H1 (cell line): ENCODE results near the gene TEX55. TPM values are rescaled to one million over a fixed set of nuclear protein-coding genes. Genes with fewer than 3 reads are reported as not detected.

Experiments
- CTCF ChIA-PET: fragments of 300-600 bp; sonication (Branson Sonifier 250); formaldehyde crosslinking; loops from one replicate; lab custom pipeline; 2021; ENCODE audit not compliant: partially characterized antibody; lab: Charles Lee
- POLR2A ChIA-PET: fragments of 300-600 bp; sonication (Branson Sonifier 250); formaldehyde crosslinking; loops from one replicate; lab custom pipeline; 2021; ENCODE audit warnings: inconsistent platforms; ENCODE audit not compliant: partially characterized antibody; lab: Charles Lee
- DNase-seq, 2 experiments: peaks; one replicate each; pipeline versions ENCODE4 v3.0.0 to v3.0.0-alpha.2; 2010 to 2022; ENCODE audit warnings: low spot score in 2 of 2, low read depth in 1 of 2, mixed read lengths in 1 of 2
- FAIRE-seq: peaks from 2 replicates; lab custom pipeline; 2011; peaks lifted over from hg19 to GRCh38; lab: Jason Lieb, UNC
- H2AFZ ChIP-seq: 2 replicates; pipeline ENCODE4 v1.8.1; 2012; ENCODE audit warnings: low read length, inconsistent platforms
- H2AK5ac ChIP-seq: 2 replicates; pipeline ENCODE4 v1.6.1; 2013; ENCODE audit warnings: low read depth, low read length
- H2BK120ac ChIP-seq: replicated peaks from 2 replicates; pipeline ENCODE3; 2013; ENCODE audit warnings: low read depth, low read length, inconsistent platforms
- H2BK12ac ChIP-seq: 2 replicates; pipeline ENCODE4 v1.6.1; 2013; ENCODE audit warnings: low read depth, low read length
- H2BK15ac ChIP-seq: 2 replicates; pipeline ENCODE4 v1.6.1; 2013; ENCODE audit warnings: low read length
- H2BK20ac ChIP-seq: 2 replicates; pipeline ENCODE4 v1.6.1; 2013; ENCODE audit warnings: low read length
- H2BK5ac ChIP-seq: 2 replicates; pipeline ENCODE4 v1.6.1; 2013; ENCODE audit warnings: low read depth, low read length
- H3K14ac ChIP-seq: 2 replicates; pipeline ENCODE4 v1.6.1; 2013; ENCODE audit warnings: inconsistent platforms; ENCODE audit not compliant: insufficient read length
- H3K18ac ChIP-seq: 2 replicates; pipeline ENCODE4 v1.6.1; 2013; ENCODE audit warnings: low read length; ENCODE audit errors: extremely low read depth
- H3K23ac ChIP-seq: 2 replicates; pipeline ENCODE4 v1.6.1; 2013; ENCODE audit warnings: inconsistent platforms; ENCODE audit not compliant: insufficient read length
- H3K23me2 ChIP-seq: 2 replicates; pipeline ENCODE4 v1.6.1; 2013; ENCODE audit warnings: low read depth, low read length
- H3K27ac ChIP-seq: 2 replicates; pipeline ENCODE4 v1.6.1; 2011; ENCODE audit warnings: low read depth, low read length, inconsistent platforms
- H3K27me3 ChIP-seq, 4 experiments: replicated peaks in 1 of 4; 1 replicate in 1 of 4; 2 replicates in 3 of 4; pipeline versions ENCODE4 v1.6.1 to v1.8.1; 2011 to 2013; ENCODE audit warnings: low read length in 3 of 4, mild to moderate bottlenecking in 3 of 4, inconsistent platforms in 2 of 4, mixed read lengths in 2 of 4, moderate library complexity in 1 of 4; ENCODE audit not compliant: control insufficient read depth in 3 of 4, insufficient read depth in 3 of 4; ENCODE audit errors: extremely low read depth in 1 of 4
- H3K36me3 ChIP-seq, 4 experiments: 2 replicates each; pipeline versions ENCODE4 v1.6.1 to v1.8.1; 2011 to 2013; ENCODE audit warnings: mild to moderate bottlenecking in 4 of 4, low read length in 3 of 4, moderate library complexity in 2 of 4, control low read depth in 1 of 4, inconsistent platforms in 1 of 4; ENCODE audit not compliant: insufficient read depth in 4 of 4, control insufficient read depth in 2 of 4
- H3K4ac ChIP-seq: replicated peaks from 2 replicates; pipeline ENCODE3; 2013; ENCODE audit warnings: low read length, low read depth, mixed read lengths, inconsistent platforms; ENCODE audit not compliant: insufficient read length
- H3K4me1 ChIP-seq, 4 experiments: replicated peaks in 1 of 4; 1 replicate in 1 of 4; 2 replicates in 3 of 4; pipeline versions ENCODE4 v1.6.1 to v1.8.1; 2011 to 2013; ENCODE audit warnings: low read length in 3 of 4, inconsistent platforms in 2 of 4, mixed read lengths in 1 of 4; ENCODE audit not compliant: insufficient read depth in 4 of 4, control insufficient read depth in 3 of 4
- H3K4me2 ChIP-seq, 2 experiments: 2 replicates each; pipeline versions ENCODE4 v1.6.1 to v1.8.1; 2011 to 2013; ENCODE audit warnings: low read depth in 2 of 2, low read length in 2 of 2, control low read depth in 1 of 2, inconsistent platforms in 1 of 2, mild to moderate bottlenecking in 1 of 2; ENCODE audit not compliant: insufficient read depth in 1 of 2
- H3K4me3 ChIP-seq, 4 experiments: fragments of 200-600, 300-600 bp in 1 of 4; sonication (generic), shearing (Covaris generic), sonication (Bioruptor Twin) in 1 of 4; 2 replicates each; pipeline versions ENCODE4 v1.5.1 to v1.8.1; 2011 to 2016; ENCODE audit warnings: low read length in 4 of 4, low read depth in 3 of 4, control low read depth in 2 of 4, inconsistent platforms in 2 of 4, mild to moderate bottlenecking in 2 of 4, mixed read lengths in 1 of 4, moderate library complexity in 1 of 4; ENCODE audit not compliant: insufficient read depth in 2 of 4; ENCODE audit errors: extremely low read depth in 1 of 4
- H3K56ac ChIP-seq: replicated peaks from 2 replicates; pipeline ENCODE3; 2013; ENCODE audit warnings: low read depth, mild to moderate bottlenecking, mixed read lengths, low read length, inconsistent platforms; ENCODE audit not compliant: insufficient read length
- H3K79me1 ChIP-seq: 2 replicates; pipeline ENCODE4 v1.6.1; 2013; ENCODE audit warnings: low read depth, low read length, control low read depth
- H3K79me2 ChIP-seq, 2 experiments: 2 replicates each; pipeline versions ENCODE4 v1.6.1 to v1.8.1; 2012 to 2013; ENCODE audit warnings: low read length in 2 of 2, mild to moderate bottlenecking in 2 of 2, inconsistent platforms in 1 of 2; ENCODE audit not compliant: insufficient read depth in 2 of 2, control insufficient read depth in 1 of 2
- H3K9ac ChIP-seq, 4 experiments: replicated peaks in 1 of 4; 1 replicate in 1 of 4; 2 replicates in 3 of 4; pipeline versions ENCODE4 v1.6.1 to v1.8.1; 2011 to 2013; ENCODE audit warnings: low read depth in 3 of 4, low read length in 3 of 4, control low read depth in 2 of 4, mild to moderate bottlenecking in 2 of 4, moderate library complexity in 2 of 4, inconsistent platforms in 1 of 4; ENCODE audit errors: extremely low read depth in 1 of 4
- H3K9me3 ChIP-seq, 2 experiments: 2 replicates each; pipeline versions ENCODE4 v1.6.1 to v1.8.1; 2012 to 2013; ENCODE audit warnings: mild to moderate bottlenecking in 2 of 2, moderate library complexity in 2 of 2, control low read depth in 1 of 2, inconsistent platforms in 1 of 2, low read depth in 1 of 2, low read length in 1 of 2, mixed read lengths in 1 of 2; ENCODE audit not compliant: insufficient read depth in 2 of 2
- H4K20me1 ChIP-seq, 2 experiments: replicated peaks in 1 of 2; 2 replicates each; pipeline versions ENCODE3 to v1.8.1; 2011 to 2013; ENCODE audit warnings: inconsistent platforms in 2 of 2, low read length in 2 of 2, mild to moderate bottlenecking in 1 of 2; ENCODE audit not compliant: insufficient read depth in 2 of 2, control insufficient read depth in 1 of 2
- H4K5ac ChIP-seq: 2 replicates; pipeline ENCODE4 v1.6.1; 2013; ENCODE audit warnings: low read length, low read depth, mixed read lengths, inconsistent platforms; ENCODE audit not compliant: insufficient read length
- H4K8ac ChIP-seq: 2 replicates; pipeline ENCODE4 v1.8.0; 2013; ENCODE audit warnings: mild to moderate bottlenecking, moderate library complexity, low read length, inconsistent platforms; ENCODE audit not compliant: insufficient read depth; ENCODE audit errors: extremely low read depth
- H4K91ac ChIP-seq: replicated peaks from 2 replicates; pipeline ENCODE3; 2013; ENCODE audit warnings: low read length, mixed read lengths, inconsistent platforms; ENCODE audit not compliant: insufficient read length
- JUND ChIP-seq: IDR thresholded peaks from 2 replicates; pipeline ENCODE4 v1.6.1; 2011; ENCODE audit warnings: mild to moderate bottlenecking, improper control_type of control experiment, low read length
- KDM4A ChIP-seq: IDR thresholded peaks from one replicate; pipeline ENCODE4 v1.7.1; 2012; ENCODE audit warnings: low read depth, mild to moderate bottlenecking, moderate library complexity, low read length, inconsistent platforms; ENCODE audit not compliant: severe bottlenecking
- MAFK ChIP-seq: IDR thresholded peaks from 2 replicates; pipeline ENCODE4 v1.6.1; 2012; ENCODE audit warnings: low read depth, mild to moderate bottlenecking, improper control_type of control experiment, low read length
- POU5F1 ChIP-seq: IDR thresholded peaks from 2 replicates; pipeline ENCODE4 v1.6.1; 2011; ENCODE audit warnings: low read depth, mild to moderate bottlenecking, low read length, moderate library complexity
- RNF2 ChIP-seq: fragments of 200-900, 300-1000 bp; sonication (generic); IDR thresholded peaks from 2 replicates; pipeline ENCODE4 v1.7.1; 2016; ENCODE audit warnings: borderline replicate concordance, low read depth, mild to moderate bottlenecking, antibody characterized with exemption, low read length; ENCODE audit not compliant: poor library complexity, severe bottlenecking; ENCODE audit errors: missing control alignments
- SP2 ChIP-seq: IDR thresholded peaks from 2 replicates; pipeline ENCODE4 v1.6.1; 2012; ENCODE audit warnings: mild to moderate bottlenecking, low read length, inconsistent platforms
- WGBS, 2 experiments: shearing (Covaris generic) in 1 of 2; methylation state at CpG; one replicate each; pipeline versions ENCODE4 v1.1.6 to v1.1.7; 2013 to 2015; ENCODE audit warnings: low lambda C conversion rate in 2 of 2, mixed read lengths in 2 of 2, inconsistent platforms in 1 of 2, low coverage in 1 of 2, missing lambda C conversion rate in 1 of 2; ENCODE audit not compliant: insufficient replicate concordance in 2 of 2, insufficient coverage in 1 of 2, insufficient read length in 1 of 2; ENCODE audit errors: extremely low coverage in 1 of 2, missing lambda C conversion rate in 1 of 2; 5-methylcytosine and 5-hydroxymethylcytosine counted together
- polyA plus RNA-seq, 7 experiments: library from polyadenylated mRNA; depleted of rRNA in 3 of 7; stranded (reverse) in 5 of 7; unstranded in 2 of 7; fragments of >200 nt in 5 of 7; fragments of 200-250 nt in 2 of 7; gene quantifications; 1 replicate in 5 of 7; 2 replicates in 1 of 7; 4 replicates in 1 of 7; pipeline versions ENCODE4 v1.2.1 to v1.2.3, GENCODE V29; 2011 to 2013; ENCODE audit warnings: missing spikeins in 2 of 7, mixed read lengths in 2 of 7
- total RNA-seq: library from RNA; stranded (reverse); fragmentation: NEBNext Ultra II Directional; extraction: Animal tissue kit (Norgen Biotek cat#: 25700); gene quantifications from 2 replicates; pipeline ENCODE4 v1.2.1, GENCODE V29; 2021

Gene TEX55
- total and polyA plus RNA-seq, 2 of the 8 experiments (the other 6 are each of a cell fraction or from before 2014, with no cell fraction given) = not detected

DNA sequence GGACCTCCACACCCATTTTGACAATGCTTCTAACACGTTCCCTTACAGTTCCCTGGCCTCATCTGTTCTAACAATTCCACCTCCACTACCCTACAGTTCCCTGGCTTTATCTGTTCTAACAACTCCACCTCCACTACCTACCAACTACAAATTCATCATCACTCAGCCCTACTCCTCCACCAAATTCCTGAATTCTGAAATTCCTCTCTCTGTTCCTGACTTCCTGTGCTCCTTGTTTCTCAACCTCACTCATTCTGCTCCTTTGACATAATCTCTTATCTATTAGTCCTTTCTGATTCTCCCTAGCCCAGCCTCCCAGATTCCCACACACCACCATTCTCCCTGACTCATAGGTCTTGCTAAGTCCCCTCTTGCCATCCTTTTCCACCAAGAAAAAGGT lies 49.9 kb downstream of the TEX55 start:
- H2BK12ac ChIP-seq = no peak overlapping the region
- H4K20me1 ChIP-seq = no peaks in the 10 kb centered on the region
- no peaks in the 10 kb centered on the region for H3K36me3 ChIP-seq
- no peak overlapping the region for H4K8ac ChIP-seq
- H3K27ac ChIP-seq = no peak overlapping the region
- H3K4me2 ChIP-seq = no peak overlapping the region
- no peak overlapping the region for H3K18ac ChIP-seq
- no peak overlapping the region for H2BK120ac ChIP-seq
- H2AFZ ChIP-seq = no peak overlapping the region
- H3K9ac ChIP-seq = no peak overlapping the region
- no peak for FAIRE-seq
- no peaks in the 10 kb centered on the region for H3K9me3 ChIP-seq
- no peak overlapping the region for H2BK15ac ChIP-seq
- no peak overlapping the region for H3K14ac ChIP-seq
- 93% methylated on average over 1 of the region's 1 CpG; no CpG with 5 or more reads in 1 of the 2 experiments for WGBS, 2 experiments
- H3K23ac ChIP-seq = no peak overlapping the region
- H4K5ac ChIP-seq = no peak overlapping the region
- no peak overlapping the region for H2BK20ac ChIP-seq
- H3K79me1 ChIP-seq = no peaks in the 10 kb centered on the region
- ChIA-PET CTCF (no interaction called here), POLR2A (no interaction called here)
- no peak for TF ChIP-seq SP2
- no peak for TF ChIP-seq JUND
- TF ChIP-seq MAFK = no peak
- no peak for TF ChIP-seq RNF2
- TF ChIP-seq POU5F1 = no peak
- no peak for TF ChIP-seq KDM4A
- H3K4me1 ChIP-seq = no peaks in the 10 kb centered on the region
- no peak overlapping the region for H3K56ac ChIP-seq
- no peak overlapping the region for H2AK5ac ChIP-seq
- H3K4me3 ChIP-seq = no peak overlapping the region
- H3K23me2 ChIP-seq = no peaks in the 10 kb centered on the region; the same call in 1 of the 2 replicates
- no peak overlapping the region for H2BK5ac ChIP-seq
- no peak for DNase-seq
- H4K91ac ChIP-seq = no peak overlapping the region
- H3K27me3 ChIP-seq = no peaks in the 10 kb centered on the region
- no peaks in the 10 kb centered on the region for H3K79me2 ChIP-seq
- no peak overlapping the region for H3K4ac ChIP-seq
